AG09319 (cell line): ENCODE results near the gene NTRK1.
A peak's percentile ranks its signal among the peaks of the same experiment; 100 is the strongest.

Source experiments
- DNase-seq: peaks from one replicate; pipeline ENCODE4 v3.0.0-alpha.2; 2010; ENCODE audit warnings: low read depth; ENCODE audit errors: extremely low read depth
- CTCF ChIP-seq: IDR thresholded peaks from 2 replicates; pipeline ENCODE4 v1.5.1; 2011; ENCODE audit warnings: low read depth, mild to moderate bottlenecking, inconsistent platforms, low read length, moderate library complexity

The NTRK1 gene

GRCh38 chr1:156815307-156815826 lies 45.3 kb upstream of the NTRK1 start:
- TF ChIP-seq CTCF = no peak; the same call in 1 of the 2 replicates

GRCh38 chr1:156815961-156816422 lies 44.7 kb upstream of the NTRK1 start:
- DNase-seq = no peak
- no peak for TF ChIP-seq CTCF

More at GRCh38 chr1:156815307-156815826, 45.3 kb upstream of the NTRK1 start:
- peak; percentile 45 for DNase-seq

- no peak for DNase-seq
- TF ChIP-seq CTCF = no peak
Measured at GRCh38 chr1:156816561-156817328, 43.9 kb upstream of the NTRK1 start, which contains the start of gene SH2D2A. SH2D2A (minus strand) TSS chr1:156816848; CDS start chr1:156816708, 140 bp downstream.

- TF ChIP-seq CTCF = no peak
- DNase-seq = no peak
Measured at GRCh38 chr1:156821801-156822200, 38.9 kb upstream of the NTRK1 start.

- TF ChIP-seq CTCF = no peak
- no peak for DNase-seq
Measured at GRCh38 chr1:156822680-156823079, 38.0 kb upstream of the NTRK1 start.

- TF ChIP-seq CTCF = no peak
- DNase-seq = no peak
Measured at GRCh38 chr1:156823210-156823790, 37.4 kb upstream of the NTRK1 start.

GRCh38 chr1:156826630-156827029 lies 34.0 kb upstream of the NTRK1 start:
- DNase-seq = no peak
- TF ChIP-seq CTCF = no peak
